Panc1 (cell line): ENCODE data around the gene PSMB11. TPM values are rescaled to one million over a fixed set of nuclear protein-coding genes. Genes with fewer than 3 reads are reported as not detected.

Experiments used
- ATAC-seq: fragments of 200-7000 bp; cut with Tn5 transposase; 2 replicates; pipeline ENCODE4 v1.9.1; 2020; ENCODE audit warnings: mild to moderate bottlenecking, moderate library complexity
- BruUV-seq: library from RNA; stranded (reverse); fragments of 400-500 nt; replicated peaks from 2 replicates; lab custom pipeline; 2021; lab: Mats Ljungman, UMichigan
- CTCF ChIA-PET: fragments of 300-600 bp; sonication (Branson Sonifier 250); formaldehyde crosslinking; loops from one replicate; lab custom pipeline; 2022; ENCODE audit warnings: antibody characterized with exemption; lab: Charles Lee
- POLR2A ChIA-PET: fragments of 300-600 bp; sonication (Branson Sonifier 250); formaldehyde crosslinking; loops from one replicate; lab custom pipeline; 2022; ENCODE audit warnings: antibody characterized with exemption; lab: Charles Lee
- DNase-seq: peaks from one replicate; pipeline ENCODE4 v3.0.0-alpha.2; 2010; ENCODE audit warnings: low read depth, low spot score
- H3K27ac ChIP-seq: 2 replicates; pipeline ENCODE4 v1.5.1; 2011; ENCODE audit warnings: mild to moderate bottlenecking, low read length, inconsistent platforms
- H3K27me3 ChIP-seq: fragments of 200-500 bp; sonication (Bioruptor generic); 2 replicates; pipeline ENCODE4 v1.6.0; 2014; ENCODE audit warnings: low read length, inconsistent platforms; ENCODE audit not compliant: control insufficient read depth, insufficient read depth
- H3K36me3 ChIP-seq: fragments of 200-500 bp; sonication (Bioruptor generic); 2 replicates; pipeline ENCODE4 v1.5.1; 2014; ENCODE audit warnings: inconsistent platforms, mild to moderate bottlenecking, low read length, moderate library complexity; ENCODE audit not compliant: control insufficient read depth, insufficient read depth
- H3K4me1 ChIP-seq: 2 replicates; pipeline ENCODE4 v1.5.1; 2011; ENCODE audit warnings: inconsistent platforms, mild to moderate bottlenecking, low read length, moderate library complexity; ENCODE audit not compliant: control insufficient read depth, insufficient read depth
- H3K4me3 ChIP-seq, 2 experiments: 2 replicates each; pipeline ENCODE4 v1.5.1; 2011 to 2012; ENCODE audit warnings: low read depth in 2 of 2, low read length in 2 of 2, mild to moderate bottlenecking in 2 of 2, inconsistent platforms in 1 of 2, moderate library complexity in 1 of 2
- H3K9me3 ChIP-seq: fragments of 200-500 bp; sonication (Bioruptor generic); 2 replicates; pipeline ENCODE4 v1.5.1; 2014; ENCODE audit warnings: low read depth, mild to moderate bottlenecking, inconsistent platforms, low read length, moderate library complexity; ENCODE audit not compliant: control insufficient read depth, insufficient read depth
- CTCF ChIP-seq: fragments of 450-650 bp; IDR thresholded peaks from 2 replicates; pipeline ENCODE4 v1.5.1; 2017; ENCODE audit warnings: mild to moderate bottlenecking
- POLR2AphosphoS5 ChIP-seq: IDR thresholded peaks from 2 replicates; pipeline ENCODE4 v1.6.1; 2012; ENCODE audit warnings: mild to moderate bottlenecking, low read depth, low read length, moderate library complexity
- REST ChIP-seq, 2 experiments: IDR thresholded peaks; 2 replicates each; pipeline ENCODE4 v1.6.1; 2011 to 2012; ENCODE audit warnings: low read depth in 2 of 2, control low read depth in 1 of 2, low read length in 1 of 2, mild to moderate bottlenecking in 1 of 2, moderate library complexity in 1 of 2; ENCODE audit not compliant: insufficient read depth in 1 of 2
- SIN3A ChIP-seq: IDR thresholded peaks from 2 replicates; pipeline ENCODE4 v1.6.1; 2012; ENCODE audit warnings: low read depth, mild to moderate bottlenecking, low read length, moderate library complexity, borderline replicate concordance; ENCODE audit not compliant: insufficient read depth
- TCF7L2 ChIP-seq: IDR thresholded peaks from 2 replicates; pipeline ENCODE4 v1.6.1; 2011; ENCODE audit warnings: mild to moderate bottlenecking, low read depth, low read length, inconsistent platforms
- in situ Hi-C: cut with HindIII; loops from 2 replicates; pipeline ENCODE4 v1.10.0; 2016; ENCODE audit warnings: low sequenced_read_pairs, low pct_unique_long_range_greater_than_20kb
- intact Hi-C: fragments of 100-400 bp; cut with micrococcal nuclease; formaldehyde crosslinking; loops from one replicate; pipeline ENCODE4 v1.10.0; 2022; ENCODE audit not compliant: unreplicated experiment
- total RNA-seq: library from RNA; stranded (reverse); gene quantifications from one replicate; pipeline ENCODE4 v1.2.1, GENCODE V29; 2021; ENCODE audit not compliant: unreplicated experiment

PSMB11 gene
- total RNA-seq, 1 experiment from 2014 or later = not detected

GRCh38 chr14:23044840-23045239, 2.8 kb downstream of the PSMB11 start:
- POLR2A ChIA-PET = no interaction called here
- H3K27ac ChIP-seq = no peak overlapping the region
- DNase-seq (no peak), ATAC-seq (no peak)
- CTCF ChIA-PET = no interaction called here
- in situ Hi-C loops (no loop called here), intact Hi-C loops (no loop called here)
- no peaks in the 10 kb centered on the region for H3K36me3 ChIP-seq
- H3K9me3 ChIP-seq = no peaks in the 10 kb centered on the region
- BruUV-seq = no TSS peak
- TF ChIP-seq CTCF (no peak), POLR2AphosphoS5 (no peak), SIN3A (no peak), TCF7L2 (no peak), REST (IDR thresholded peaks at IDR 0.05; ENCODE audit: insufficient read depth in 1 of 2, low read depth in 2 of 2, low read length in 1 of 2) (no peak)
- H3K4me1 ChIP-seq = no peaks in the 10 kb centered on the region
- no peak overlapping the region for H3K4me3 ChIP-seq
- no peaks in the 10 kb centered on the region for H3K27me3 ChIP-seq

- H3K36me3 ChIP-seq = no peaks in the 10 kb centered on the region
- ATAC-seq = no peak
- no peaks in the 10 kb centered on the region for H3K4me1 ChIP-seq
- no peak for DNase-seq
- no peaks in the 10 kb centered on the region for H3K9me3 ChIP-seq
- no peak overlapping the region for H3K27ac ChIP-seq
- no peak overlapping the region for H3K4me3 ChIP-seq
- BruUV-seq = no TSS peak
- intact Hi-C loops (no loop called here), in situ Hi-C loops (no loop called here)
- ChIA-PET POLR2A (no interaction called here), CTCF (interaction anchor here (0.6 to 0.8 kb wide), 2 partner anchors 45 to 117 kb away, joined by 4 to 6 read pairs; partner anchors contain the start of gene PRMT5)
- TF ChIP-seq SIN3A = no peak
- TF ChIP-seq CTCF = no peak
- no peak for TF ChIP-seq POLR2AphosphoS5
- no peak for TF ChIP-seq TCF7L2
- no peak for TF ChIP-seq REST (IDR thresholded peaks at IDR 0.05; ENCODE audit: insufficient read depth in 1 of 2, low read depth in 2 of 2, low read length in 1 of 2)
- no peaks in the 10 kb centered on the region for H3K27me3 ChIP-seq
These were observed 3.7 kb downstream of the PSMB11 start for GRCh38 chr14:23045419-23046357.
